Posterior vena cava (tissue), 2 donors: Measurements from ENCODE around the gene ZAR1L. TPM values are rescaled to one million over a fixed set of nuclear protein-coding genes. Genes with fewer than 3 reads are reported as not detected.

Experiments
- DNase-seq: peaks from one replicate; pipeline ENCODE4 v3.0.0-alpha.2; 2020; ENCODE audit warnings: low spot score
- intact Hi-C, 2 donors: fragments of 100-400 bp; cut with DNase I; formaldehyde crosslinking; loops; one replicate each; pipeline versions ENCODE4 v1.14.1 to v1.14.2; 2022 to 2023
- total RNA-seq, 2 donors: library from RNA; stranded (reverse); fragmentation: NEBNext Ultra II Directional; extraction: Animal tissue kit (Norgen Biotek cat#: 25700); gene quantifications; one replicate each; pipeline ENCODE4 v1.2.1, GENCODE V29; 2021
- donor health status: DM: yes; HTN: yes; CAD: no.
- donor health status: DM: yes; HTN: yes; CAD: no.

ZAR1L gene
- total RNA-seq, 2 donors from 2014 or later = not detected

DNA sequence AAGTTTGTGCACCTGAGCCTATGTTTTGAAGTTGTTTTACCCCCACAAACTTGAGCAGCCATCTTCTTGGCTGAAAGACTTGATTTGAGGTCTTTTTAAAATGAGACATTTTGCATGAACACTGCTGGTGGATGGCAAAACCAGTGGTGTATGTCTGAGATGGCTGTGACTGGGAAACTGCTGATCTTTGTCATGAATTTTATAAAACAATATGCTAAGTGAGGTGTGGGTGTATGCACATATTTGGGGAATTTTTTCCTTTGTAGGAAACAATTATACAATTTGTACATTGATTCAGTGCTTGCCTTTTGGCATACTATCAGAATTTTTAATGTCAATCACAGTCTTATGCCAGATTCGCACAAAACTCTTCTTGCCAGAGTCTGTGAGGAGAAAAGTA lies 52.5 kb downstream of the ZAR1L start:
- no peak for DNase-seq
- intact Hi-C loops = no loop called here

DNA sequence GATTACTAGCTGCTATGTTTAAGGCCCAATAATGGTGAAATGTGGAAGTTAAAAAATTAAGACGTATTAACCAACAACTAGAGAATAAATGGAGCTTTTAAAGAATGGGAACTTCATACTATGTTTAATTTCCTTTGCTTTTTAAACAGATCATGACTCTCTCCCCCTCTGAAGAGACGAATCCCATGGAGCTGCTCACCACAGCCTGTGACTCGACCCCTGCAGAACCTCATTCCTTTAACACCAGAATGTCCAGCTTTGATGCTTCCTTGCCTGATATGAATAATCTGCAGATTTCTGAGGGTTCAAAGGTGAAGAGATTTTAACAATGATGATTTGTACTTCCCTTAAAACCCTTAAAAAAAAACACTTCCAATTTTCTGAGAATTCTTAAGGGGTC lies 53.0 kb downstream of the ZAR1L start:
- intact Hi-C loops = no loop called here
- DNase-seq = no peak

DNA sequence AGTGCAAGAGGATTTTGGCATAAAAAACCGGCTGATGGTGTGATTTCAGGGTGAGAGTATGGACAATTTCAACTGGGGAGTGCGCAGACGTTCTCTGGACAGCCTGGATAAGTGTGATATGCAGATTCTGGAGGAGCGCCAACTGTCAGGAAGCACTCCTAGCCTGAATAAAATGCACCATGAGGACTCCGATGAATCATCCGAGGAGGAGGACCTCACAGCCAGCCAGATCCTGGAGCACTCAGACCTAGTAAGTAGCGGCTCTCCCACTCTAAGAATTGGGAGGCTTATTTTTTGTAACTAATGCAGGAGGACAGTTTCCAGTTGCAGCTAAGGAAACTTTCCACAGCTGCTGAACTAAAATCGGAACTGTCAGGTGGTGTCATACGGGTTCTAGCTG lies 53.6 kb downstream of the ZAR1L start:
- intact Hi-C loops = no loop called here
- peak; percentile 86 for DNase-seq

DNA sequence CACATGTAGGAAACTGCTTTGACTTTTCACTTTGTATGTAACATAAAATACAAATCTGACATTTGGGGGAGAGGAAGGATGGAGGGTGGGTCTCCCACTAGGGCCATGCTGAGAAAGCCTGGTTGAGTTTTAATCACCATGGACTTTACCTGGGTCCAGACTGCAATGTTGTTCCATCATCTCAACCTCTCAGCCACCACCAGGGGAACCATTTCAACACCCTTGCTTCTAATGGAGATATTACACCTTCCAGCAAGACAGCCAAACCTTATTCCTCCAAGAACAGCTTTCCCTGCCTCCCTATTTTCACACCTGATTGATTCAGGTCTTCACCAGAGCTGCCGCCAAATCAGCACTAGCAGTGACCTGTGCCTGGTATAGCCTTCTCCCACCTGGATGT lies 56.0 kb downstream of the ZAR1L start:
- intact Hi-C loops = no loop called here
- DNase-seq = no peak

DNA sequence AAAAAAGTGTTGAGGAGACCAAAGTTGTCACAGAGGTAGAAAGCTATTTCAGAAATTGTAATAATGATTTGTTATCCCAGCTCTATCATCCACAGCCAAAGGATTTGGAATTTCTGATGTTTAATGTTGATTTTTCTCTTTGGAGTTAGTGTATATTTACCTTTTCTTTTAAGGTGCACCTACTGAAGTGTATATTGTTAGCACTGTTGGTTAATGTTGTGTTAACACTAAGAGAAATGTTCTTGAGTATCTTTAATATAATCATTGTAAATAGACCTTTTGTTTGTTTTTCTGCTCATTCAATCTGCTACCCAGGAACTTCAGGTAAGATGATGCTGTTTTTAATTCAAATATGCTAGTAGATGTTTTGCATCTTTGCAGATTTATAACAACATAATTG lies 57.5 kb downstream of the ZAR1L start:
- DNase-seq = no peak
- intact Hi-C loops = no loop called here

DNA sequence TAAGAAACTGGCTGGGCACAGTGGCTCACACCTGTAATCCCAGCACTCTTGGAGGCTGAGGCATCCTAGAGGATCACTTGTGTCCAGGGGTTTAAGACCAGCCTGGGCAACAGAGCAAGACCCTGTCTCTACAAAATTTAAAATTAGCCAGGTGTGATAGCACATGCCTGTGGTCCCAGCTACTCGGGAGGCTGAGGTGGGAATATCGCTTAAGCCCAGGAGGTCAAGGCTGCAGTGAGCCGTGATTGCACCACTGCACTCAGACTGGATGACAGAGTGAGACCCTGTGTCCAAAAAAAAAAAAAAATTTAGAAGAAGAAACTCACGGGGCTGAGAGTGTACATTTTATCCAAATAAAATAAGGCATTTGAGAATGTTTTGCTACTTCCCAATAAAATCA lies 58.9 kb downstream of the ZAR1L start:
- no peak for DNase-seq
- intact Hi-C loops = no loop called here

DNA sequence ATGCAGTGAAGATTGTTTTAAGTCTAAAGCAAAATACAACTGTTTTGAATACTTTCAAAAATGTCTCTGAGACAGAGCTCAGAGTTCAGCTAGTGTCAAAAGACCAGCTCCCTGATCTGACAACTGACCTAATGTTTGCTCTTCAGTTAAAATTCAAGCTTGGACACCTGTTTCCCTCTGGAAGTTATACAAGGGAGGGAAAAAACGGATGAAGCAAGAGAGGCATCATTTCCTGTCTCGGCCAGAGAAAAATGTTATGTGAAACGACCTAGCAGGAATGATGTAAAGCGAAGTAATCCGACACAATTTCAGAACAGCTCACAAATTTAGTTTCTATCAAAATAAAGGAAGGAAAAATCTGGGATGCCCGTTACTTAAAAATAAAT lies 59.4 kb downstream of the ZAR1L start:
- no peak for DNase-seq
- intact Hi-C loops = no loop called here

DNA sequence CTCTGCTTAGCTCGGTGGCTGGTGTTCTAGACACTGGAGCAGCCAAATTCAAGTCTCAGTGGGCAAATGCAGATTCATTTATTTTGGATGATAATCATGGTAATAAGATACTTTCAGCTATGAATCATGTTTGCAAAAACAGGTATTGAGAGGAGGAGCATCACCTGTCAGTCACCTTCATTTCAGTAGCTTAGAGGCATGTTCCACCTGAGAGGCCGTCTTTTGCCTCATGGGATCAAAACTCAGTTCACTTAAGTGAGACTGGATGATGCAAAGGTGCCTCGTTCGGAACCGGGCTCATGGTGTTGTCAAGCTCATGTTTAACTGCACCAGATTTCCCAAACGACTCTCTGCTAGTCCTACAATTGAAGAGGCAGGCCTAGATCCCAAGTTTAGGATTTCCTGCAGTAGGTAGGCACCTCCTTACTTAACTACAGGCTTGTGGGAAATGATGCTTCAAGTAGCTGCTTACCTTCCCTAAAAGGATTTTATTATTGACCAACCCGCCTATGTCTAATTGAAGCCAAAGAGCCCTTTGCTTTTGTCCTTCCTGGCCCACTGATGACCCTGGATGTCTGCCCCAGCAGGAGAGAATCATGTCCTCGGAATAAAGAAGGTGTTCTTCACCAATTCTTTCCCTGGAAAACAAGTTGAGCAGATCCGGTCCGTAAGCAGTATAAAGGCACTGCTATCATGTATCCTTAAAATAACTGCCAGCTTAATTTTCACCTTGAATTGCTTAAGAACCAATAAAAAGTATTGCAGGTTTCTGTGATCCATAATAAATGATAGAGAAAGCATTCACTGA lies 60.0 kb downstream of the ZAR1L start:
- DNase-seq = no peak
- intact Hi-C loops = no loop called here

DNA sequence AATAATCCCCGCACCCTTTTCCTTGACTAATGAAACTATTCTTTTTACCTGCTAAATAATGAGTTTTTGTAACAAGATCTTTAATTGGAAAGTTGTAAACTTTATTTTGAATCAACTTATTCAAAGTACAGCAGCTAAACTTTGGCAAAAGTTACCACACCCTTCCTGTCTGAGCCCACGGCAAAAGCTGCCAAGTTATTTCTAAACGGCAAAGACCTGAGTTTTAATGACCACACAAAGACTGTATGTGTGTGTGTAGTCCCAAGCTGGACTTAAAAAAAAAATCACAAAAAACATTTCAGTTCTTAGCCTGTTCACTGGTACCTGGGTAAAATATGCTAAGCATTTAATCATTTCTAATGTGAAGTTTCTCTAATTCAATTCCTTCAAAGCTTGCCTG lies 60.7 kb downstream of the ZAR1L start:
- no peak for DNase-seq
- intact Hi-C loops = no loop called here

DNA sequence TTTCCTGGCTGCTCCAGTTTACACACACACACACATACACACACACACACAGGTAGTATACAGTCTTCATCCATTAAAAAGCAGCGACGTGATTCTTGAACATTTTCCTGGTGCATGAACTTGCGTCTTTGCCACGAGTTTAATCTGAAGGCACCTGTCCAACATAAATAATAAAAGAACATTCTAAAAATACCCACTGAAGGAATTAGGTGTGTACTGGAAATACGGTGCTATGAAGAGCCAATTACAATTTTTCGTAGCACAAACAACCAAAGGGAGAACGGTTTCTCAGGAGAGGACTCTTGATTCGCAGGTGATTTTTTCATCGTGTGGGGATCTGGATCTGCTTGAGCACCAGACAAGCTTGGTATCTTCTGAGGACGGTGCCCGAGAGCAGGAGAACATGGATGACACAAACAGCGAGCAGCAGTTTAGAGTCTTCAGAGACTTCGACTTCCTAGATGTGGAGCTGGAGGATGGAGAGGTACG lies 61.2 kb downstream of the ZAR1L start:
- DNase-seq = no peak
- intact Hi-C loops = no loop called here

Other genes starting within 250 kb of the ZAR1L start
- 1 to 10 TPM; 1.8 to 2.8 TPM for gene BRCA2, start 145 bp upstream of the ZAR1L start, total RNA-seq
- 10 to 100 TPM; 10.1 to 10.4 TPM for gene N4BP2L1, start 112.8 kb upstream of the ZAR1L start, total RNA-seq
- 100 to 1,000 TPM; 130 to 137 TPM for gene N4BP2L2, start 223.4 kb upstream of the ZAR1L start, total RNA-seq